SK-N-SH treated with all-trans-retinoic acid at 6 μM for 48 hours (cell line): ENCODE data around the gene TXNDC16.

Experiments used
- PATZ1 ChIP-seq: fragments of 250-450 bp; sonication (Bioruptor Pico); IDR thresholded peaks from 2 replicates; pipeline ENCODE4 v1.8.0; 2020; ENCODE audit warnings: mild to moderate bottlenecking, moderate library complexity, borderline replicate concordance
- POU6F1 ChIP-seq: fragments of 250-450 bp; sonication (Bioruptor Pico); IDR thresholded peaks from 2 replicates; pipeline ENCODE4 v1.8.0; 2021; ENCODE audit warnings: low read depth, mild to moderate bottlenecking, moderate library complexity, borderline replicate concordance
- RARB ChIP-seq: fragments of 250-450 bp; sonication (Bioruptor Pico); IDR thresholded peaks from 2 replicates; pipeline ENCODE4 v1.8.0; 2021; ENCODE audit warnings: mild to moderate bottlenecking, moderate library complexity
- ZFP30 ChIP-seq: fragments of 450-650 bp; formaldehyde crosslinking; IDR thresholded peaks from 2 replicates; pipeline ENCODE4 v1.5.0; 2022; ENCODE audit warnings: mild to moderate bottlenecking, moderate library complexity
- ZNF565 ChIP-seq: fragments of 450-650 bp; formaldehyde crosslinking; conservative IDR thresholded peaks from 2 replicates; pipeline ENCODE4 v1.5.0; 2020; ENCODE audit warnings: low read depth, mild to moderate bottlenecking, moderate library complexity

- TF ChIP-seq PATZ1 (CRISPR knock-in tag) (no peak), POU6F1 (CRISPR knock-in tag) (no peak), ZFP30 (CRISPR knock-in tag) (no peak), RARB (CRISPR knock-in tag) (no peak), ZNF565 (CRISPR knock-in tag) (no peak)
These were observed 147.0 kb downstream of the TXNDC16 start for GRCh38 chr14:52405314-52405713.
